LNCAP (cell line): ENCODE results near the gene PET100.

Source experiments
- CTCF ChIP-seq: fragments of 450-650 bp; IDR thresholded peaks from 2 replicates; pipeline ENCODE4 v1.5.1; 2017; ENCODE audit warnings: mild to moderate bottlenecking

Gene PET100

GRCh38 chr19:7629347-7630054, at the start of gene PET100, which contains the start of gene XAB2:
TSS of gene PET100 (plus strand) at chr19:7629793. CDS start at chr19:7629834, 41 bp downstream.
TSS of gene XAB2 (minus strand) at chr19:7629545. CDS start at chr19:7629527, 18 bp downstream.
- TF ChIP-seq CTCF = no peak

- TF ChIP-seq CTCF = no peak
Observed at GRCh38 chr19:7582446-7582845, 47.1 kb upstream of the PET100 start.

GRCh38 chr19:7589822-7590221, 39.8 kb upstream of the PET100 start:
- no peak for TF ChIP-seq CTCF

GRCh38 chr19:7590256-7590655, 39.3 kb upstream of the PET100 start:
- TF ChIP-seq CTCF = no peak

GRCh38 chr19:7595466-7596133, 34.0 kb upstream of the PET100 start, which contains the start of gene CAMSAP3:
TSS of gene CAMSAP3 (plus strand) at chr19:7595863. CDS start at chr19:7596003, 140 bp downstream.
- no peak for TF ChIP-seq CTCF

- no peak for TF ChIP-seq CTCF
Observed at GRCh38 chr19:7596211-7596937, 33.2 kb upstream of the PET100 start.

- no peak for TF ChIP-seq CTCF
Observed at GRCh38 chr19:7597689-7598088, 31.9 kb upstream of the PET100 start.
